ENCODE data around the gene SMG9.

- TF ChIP-seq, protein P1, sequence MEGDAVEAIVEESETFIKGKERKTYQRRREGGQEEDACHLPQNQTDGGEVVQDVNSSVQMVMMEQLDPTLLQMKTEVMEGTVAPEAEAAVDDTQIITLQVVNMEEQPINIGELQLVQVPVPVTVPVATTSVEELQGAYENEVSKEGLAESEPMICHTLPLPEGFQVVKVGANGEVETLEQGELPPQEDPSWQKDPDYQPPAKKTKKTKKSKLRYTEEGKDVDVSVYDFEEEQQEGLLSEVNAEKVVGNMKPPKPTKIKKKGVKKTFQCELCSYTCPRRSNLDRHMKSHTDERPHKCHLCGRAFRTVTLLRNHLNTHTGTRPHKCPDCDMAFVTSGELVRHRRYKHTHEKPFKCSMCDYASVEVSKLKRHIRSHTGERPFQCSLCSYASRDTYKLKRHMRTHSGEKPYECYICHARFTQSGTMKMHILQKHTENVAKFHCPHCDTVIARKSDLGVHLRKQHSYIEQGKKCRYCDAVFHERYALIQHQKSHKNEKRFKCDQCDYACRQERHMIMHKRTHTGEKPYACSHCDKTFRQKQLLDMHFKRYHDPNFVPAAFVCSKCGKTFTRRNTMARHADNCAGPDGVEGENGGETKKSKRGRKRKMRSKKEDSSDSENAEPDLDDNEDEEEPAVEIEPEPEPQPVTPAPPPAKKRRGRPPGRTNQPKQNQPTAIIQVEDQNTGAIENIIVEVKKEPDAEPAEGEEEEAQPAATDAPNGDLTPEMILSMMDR (IDR thresholded peaks at IDR 0.05; ENCODE audit: low read depth, low read length): no peak
- TF ChIP-seq MAX (IDR thresholded peaks at IDR 0.05; ENCODE audit: low read depth, low read length) (peak; percentile 96), POLR2A (IDR thresholded peaks at IDR 0.05; ENCODE audit: extremely low read depth, insufficient read length) (peak; percentile 13), MYC (IDR thresholded peaks at IDR 0.05; ENCODE audit: low read depth, low read length) (peak; percentile 53; the same call in 1 of the 2 replicates)
These were observed 567 bp upstream of the SMG9 start for GRCh38 chr19:43755256-43755801.

All from NB4 (cell line).